Left hindlimb (tissue), 1 donor: ENCODE measurements around the gene ARHGAP12.

ENCODE experiments used
- DNase-seq: peaks from one replicate; pipeline ENCODE4 v3.0.0-alpha.2; 2018

ARHGAP12 gene

GRCh38 chr10:31947144-31947926 lies 18.7 kb upstream of the ARHGAP12 start:
- DNase-seq: no peak

- no peak for DNase-seq
These were observed 16.8 kb upstream of the ARHGAP12 start for GRCh38 chr10:31945392-31945791.

GRCh38 chr10:31944071-31944433 lies 15.4 kb upstream of the ARHGAP12 start:
- DNase-seq: no peak

DNA sequence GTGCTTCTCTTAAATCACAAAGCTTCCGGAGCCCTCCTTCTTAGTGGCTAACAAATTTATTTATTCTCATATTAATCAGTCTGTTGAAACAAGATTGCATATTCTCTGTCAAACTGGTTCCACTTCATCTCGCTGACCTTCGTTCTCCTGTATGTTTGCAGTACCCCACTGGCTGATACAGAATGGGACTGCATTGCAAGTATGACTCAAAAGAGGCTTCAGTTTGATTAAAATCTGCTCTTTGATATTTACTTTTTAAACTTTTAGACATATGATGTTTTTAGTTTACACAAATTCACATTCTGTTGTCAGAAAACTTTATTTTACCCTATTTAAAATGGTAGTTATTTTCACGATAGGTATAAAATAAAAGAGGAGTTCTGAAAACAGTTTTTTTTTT lies 14.3 kb upstream of the ARHGAP12 start:
- no peak for DNase-seq

GRCh38 chr10:31942435-31942834 lies 13.8 kb upstream of the ARHGAP12 start:
- no peak for DNase-seq

GRCh38 chr10:31940839-31941653 lies 12.4 kb upstream of the ARHGAP12 start:
- no peak for DNase-seq

GRCh38 chr10:31939797-31940708 lies 11.4 kb upstream of the ARHGAP12 start:
- DNase-seq: no peak

DNA sequence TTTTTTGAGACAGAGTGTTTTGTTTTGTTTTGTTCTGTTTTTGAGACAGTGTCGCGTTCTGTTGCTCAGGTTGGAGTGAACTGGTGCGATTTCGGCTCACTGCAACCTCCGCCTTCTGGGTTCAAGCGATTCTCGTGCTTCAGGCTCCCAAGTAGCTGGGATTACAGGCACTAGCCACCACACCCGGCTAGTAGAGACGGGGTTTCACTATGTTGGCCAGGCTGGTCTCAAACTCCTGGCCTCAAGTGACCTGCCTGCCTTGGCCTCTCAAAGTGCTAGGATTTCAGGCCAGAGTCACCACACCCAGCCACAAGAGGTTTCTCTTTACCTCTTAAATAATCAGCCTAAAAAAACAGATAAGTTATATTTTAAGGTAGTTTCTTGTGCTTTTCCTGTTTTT lies 8.7 kb upstream of the ARHGAP12 start:
- DNase-seq: no peak

DNA sequence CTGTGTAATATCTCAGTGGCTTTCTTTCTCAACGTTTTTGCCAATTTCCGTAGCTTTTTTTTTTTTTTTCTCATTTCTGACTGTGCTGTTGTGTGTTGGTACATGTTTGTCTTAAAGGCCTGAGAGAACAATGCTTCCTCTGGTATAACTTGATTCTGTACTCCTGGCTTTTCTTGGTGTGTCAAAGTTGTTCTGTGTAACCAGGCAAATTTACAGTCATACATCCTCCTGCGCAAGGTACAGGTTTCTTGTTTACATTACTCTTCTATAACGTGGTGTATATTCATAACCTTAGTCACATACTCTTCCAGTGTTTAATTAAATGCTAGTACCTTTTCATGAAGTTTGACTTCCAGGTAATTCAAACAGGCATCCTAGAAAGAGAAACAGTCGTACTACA lies 8.3 kb upstream of the ARHGAP12 start:
- no peak for DNase-seq

- DNase-seq: no peak
These were observed 7.5 kb upstream of the ARHGAP12 start for GRCh38 chr10:31936086-31936485.

DNA sequence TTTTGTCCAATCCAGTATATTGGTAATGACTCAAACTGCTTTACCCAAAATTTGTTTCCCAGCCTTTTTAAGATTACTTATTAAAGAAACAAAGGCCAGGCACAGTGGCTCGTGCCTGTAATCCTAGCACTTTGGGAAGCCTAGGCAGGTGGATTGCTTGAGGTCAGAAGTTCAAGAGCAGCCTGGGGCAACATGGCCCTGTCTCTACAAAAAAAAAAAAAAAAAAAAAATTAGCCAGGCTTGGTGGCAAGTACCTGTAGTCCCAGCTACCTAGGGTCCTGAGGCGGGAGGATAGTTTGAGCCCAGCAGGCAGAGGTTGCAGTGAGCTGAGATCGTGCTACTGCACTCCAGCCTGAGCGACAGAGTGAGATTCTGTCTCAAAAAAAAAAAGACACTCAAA lies 7.0 kb upstream of the ARHGAP12 start:
- no peak for DNase-seq

DNA sequence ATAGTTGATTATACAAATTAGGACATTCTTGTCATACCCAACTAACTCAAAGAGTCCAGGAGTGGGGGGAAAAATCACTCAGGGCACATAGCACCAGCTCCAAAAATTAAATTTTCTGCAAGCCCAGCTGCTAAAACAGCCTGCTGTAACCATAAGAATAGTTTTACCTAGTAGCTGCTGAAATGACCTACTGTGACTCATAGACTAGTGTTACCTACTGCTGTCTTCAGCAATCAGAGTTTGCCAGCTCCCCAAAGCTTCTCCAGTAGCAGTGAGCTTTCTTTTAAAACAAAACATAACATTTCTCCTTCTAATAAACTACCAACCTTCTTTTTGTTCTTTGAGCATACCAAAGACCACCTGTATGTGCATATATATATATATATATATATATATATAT lies 4.2 kb upstream of the ARHGAP12 start:
- no peak for DNase-seq

DNA sequence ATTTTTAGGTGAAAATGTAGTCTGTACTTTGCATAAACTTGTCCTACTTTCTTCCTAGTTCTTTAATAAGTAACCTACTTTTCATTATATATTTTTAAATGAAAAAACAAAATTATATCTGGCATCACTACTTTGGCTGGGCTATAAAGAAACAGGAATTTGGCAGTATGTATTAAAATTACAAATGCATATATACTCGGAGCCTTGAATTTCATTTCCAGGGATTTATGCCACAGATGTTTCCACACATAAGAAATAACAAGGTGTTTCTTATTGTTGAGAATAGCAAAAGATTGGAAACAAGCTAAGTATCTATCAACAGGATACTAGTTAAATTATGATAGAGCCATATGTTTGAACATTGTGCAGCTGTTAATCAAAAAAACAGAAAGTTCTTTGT lies 2.2 kb upstream of the ARHGAP12 start:
- DNase-seq: no peak

DNA sequence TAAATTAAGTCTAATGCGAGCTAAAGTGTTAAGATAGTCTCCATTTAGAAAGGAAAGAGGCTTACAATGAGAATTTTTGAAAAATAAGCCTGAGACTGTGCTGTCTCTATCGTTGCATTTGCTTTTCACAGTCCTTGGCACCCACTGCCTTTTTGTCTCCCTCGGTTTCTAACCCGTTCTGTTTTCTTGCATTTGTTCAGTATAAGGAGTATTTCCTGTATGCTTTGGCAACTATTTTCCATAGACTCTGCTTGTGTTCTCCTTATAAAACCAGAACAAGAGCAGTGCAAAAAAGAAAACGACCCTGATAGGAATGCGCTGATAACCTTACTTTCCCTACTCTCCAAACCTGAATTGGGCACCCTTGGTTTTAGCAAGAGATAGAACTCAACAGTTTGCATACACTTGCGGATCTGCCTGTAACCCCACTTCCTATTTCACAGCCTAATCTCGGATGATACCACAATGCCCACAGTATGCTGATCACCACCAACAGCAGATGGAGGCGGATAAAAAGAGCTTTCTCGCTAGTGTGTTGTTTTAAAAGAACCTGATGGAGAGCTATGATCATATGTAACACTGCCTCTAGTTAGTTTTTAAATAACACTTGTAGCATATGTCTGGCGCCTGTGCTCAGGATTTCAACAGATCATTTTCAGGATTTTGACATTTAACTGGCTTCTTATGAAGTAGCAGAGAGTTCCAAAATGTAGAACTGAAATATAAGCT lies 1.6 kb upstream of the ARHGAP12 start:
- DNase-seq: no peak

GRCh38 chr10:31929261-31930022 lies 811 bp upstream of the ARHGAP12 start:
- DNase-seq: peak; percentile 72

- DNase-seq: peak; percentile 80
These were observed 615 bp downstream of the ARHGAP12 start for GRCh38 chr10:31927884-31928548.

GRCh38 chr10:31927565-31927883 lies 1.1 kb downstream of the ARHGAP12 start:
- DNase-seq: no peak

GRCh38 chr10:31926765-31927564 lies 1.7 kb downstream of the ARHGAP12 start:
- no peak for DNase-seq

DNA sequence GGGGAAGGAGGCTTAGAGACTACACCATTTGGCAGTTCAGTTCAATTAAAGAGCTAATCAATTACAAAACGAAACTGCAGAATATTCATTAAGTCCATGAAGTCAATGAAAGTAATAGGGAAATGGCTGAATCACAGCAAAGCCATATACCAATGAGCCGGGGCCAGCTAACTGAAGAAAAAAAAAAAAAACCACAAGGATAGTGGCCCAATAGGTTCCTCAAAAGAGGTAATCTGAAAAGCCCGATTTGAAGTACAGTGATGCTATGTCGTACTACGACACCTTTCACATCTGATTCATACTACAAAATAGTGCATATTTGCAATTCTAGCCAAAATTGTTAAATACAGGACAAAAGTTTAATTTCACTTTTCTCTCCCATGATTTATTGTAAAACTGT lies 2.5 kb downstream of the ARHGAP12 start:
- no peak for DNase-seq

DNA sequence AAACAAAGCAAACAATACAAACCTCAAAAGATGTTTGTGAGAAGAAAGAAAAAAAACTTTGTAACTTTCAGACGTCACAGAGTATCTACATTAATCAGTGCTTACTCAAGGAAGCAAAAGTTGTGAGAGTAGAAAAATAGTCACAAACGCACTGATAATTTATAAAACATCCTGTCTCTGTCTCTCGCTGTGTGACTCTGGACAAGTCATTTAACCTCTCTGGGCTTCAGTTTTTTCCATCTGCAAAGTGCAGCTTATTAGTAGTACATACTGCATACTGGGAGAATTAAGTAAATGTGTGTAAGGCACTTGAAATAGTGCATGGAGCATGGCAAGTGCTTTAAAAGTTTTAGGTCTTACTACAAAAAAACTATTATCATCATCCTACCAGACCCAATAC lies 3.8 kb downstream of the ARHGAP12 start:
- no peak for DNase-seq

DNA sequence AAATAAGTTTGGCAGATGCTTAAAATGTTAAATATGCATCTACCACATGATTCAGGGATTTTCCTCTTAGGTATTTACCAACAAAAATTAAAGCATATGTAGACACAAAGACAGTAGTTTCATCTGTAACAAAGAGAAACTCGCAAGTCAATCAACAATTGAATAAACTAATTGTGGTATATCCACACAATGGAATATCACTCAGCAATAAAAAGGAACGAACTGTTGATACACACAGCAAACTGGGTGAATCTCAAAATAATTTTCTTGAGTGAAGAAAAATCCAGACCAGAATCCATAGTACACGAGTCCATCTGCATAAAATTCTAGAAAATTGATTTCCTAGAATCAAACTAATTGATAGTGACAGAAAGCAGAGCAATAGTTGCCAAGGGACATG lies 5.2 kb downstream of the ARHGAP12 start:
- no peak for DNase-seq
